GM12891 (cell line): ENCODE results near the gene TALDO1.
"Not testable (repeated sequence)": the region's sequence is repeated elsewhere in the genome, so short reads cannot be mapped to it uniquely, and the experiment has no call there.

Experiments used
- DNase-seq: peaks from one replicate; pipeline ENCODE4 v3.0.0; 2011; ENCODE audit warnings: low spot score; ENCODE audit not compliant: insufficient read length
- FAIRE-seq: peaks from 2 replicates; lab custom pipeline; 2011; peaks lifted over from hg19 to GRCh38; lab: Jason Lieb, UNC
- PAX5 ChIP-seq: IDR thresholded peaks from 2 replicates; pipeline ENCODE4 v1.6.1; 2011; ENCODE audit warnings: low read length, moderate library complexity, mild to moderate bottlenecking; ENCODE audit not compliant: insufficient read depth, severe bottlenecking
- POLR2A ChIP-seq: IDR thresholded peaks from 2 replicates; pipeline ENCODE4 v1.6.1; 2011; ENCODE audit warnings: low read depth, low read length, control low read depth
- POLR2AphosphoS5 ChIP-seq: IDR thresholded peaks from 2 replicates; pipeline ENCODE4 v1.6.1; 2011; ENCODE audit warnings: low read depth, low read length, control low read depth
- POU2F2 ChIP-seq: IDR thresholded peaks from 2 replicates; pipeline ENCODE4 v1.6.1; 2011; ENCODE audit warnings: low read depth, mild to moderate bottlenecking, control low read depth, low read length, moderate library complexity
- SPI1 ChIP-seq: IDR thresholded peaks from 2 replicates; pipeline ENCODE4 v1.6.1; 2011; ENCODE audit warnings: low read depth, low read length, control low read depth
- TAF1 ChIP-seq: IDR thresholded peaks from 2 replicates; pipeline ENCODE4 v1.6.1; 2011; ENCODE audit warnings: low read depth, low read length, control low read depth

TALDO1 gene

GRCh38 chr11:737366-737765, 9.9 kb upstream of the TALDO1 start:
- FAIRE-seq (peak; percentile 9), DNase-seq (no peak)
- TF ChIP-seq TAF1 (no peak), PAX5 (no peak), POLR2A (no peak), POU2F2 (no peak), SPI1 (no peak), POLR2AphosphoS5 (no peak)

GRCh38 chr11:737899-738298, 9.4 kb upstream of the TALDO1 start:
- FAIRE-seq = peak; percentile 69
- DNase-seq = not testable (repeated sequence)

DNA sequence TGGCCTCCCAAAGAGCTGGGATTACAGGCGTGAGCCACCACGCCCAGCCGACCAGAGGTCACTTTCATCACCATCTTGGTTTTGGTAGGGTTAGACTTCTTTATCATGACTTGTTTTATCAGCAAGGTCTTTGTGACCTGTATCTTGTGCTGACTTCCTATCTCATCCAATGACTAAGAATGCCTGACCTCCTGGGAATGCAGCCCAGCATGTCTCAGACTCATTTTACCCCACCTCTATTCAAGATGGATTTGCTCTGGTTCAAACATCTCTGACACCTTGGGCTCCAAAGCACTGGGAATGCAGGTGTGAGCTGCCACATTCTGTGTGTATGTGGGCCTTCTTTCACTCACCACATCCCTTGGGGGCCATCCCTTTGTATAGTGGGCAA, 5.1 kb upstream of the TALDO1 start:
- no peak for DNase-seq
- FAIRE-seq = no peak

DNA sequence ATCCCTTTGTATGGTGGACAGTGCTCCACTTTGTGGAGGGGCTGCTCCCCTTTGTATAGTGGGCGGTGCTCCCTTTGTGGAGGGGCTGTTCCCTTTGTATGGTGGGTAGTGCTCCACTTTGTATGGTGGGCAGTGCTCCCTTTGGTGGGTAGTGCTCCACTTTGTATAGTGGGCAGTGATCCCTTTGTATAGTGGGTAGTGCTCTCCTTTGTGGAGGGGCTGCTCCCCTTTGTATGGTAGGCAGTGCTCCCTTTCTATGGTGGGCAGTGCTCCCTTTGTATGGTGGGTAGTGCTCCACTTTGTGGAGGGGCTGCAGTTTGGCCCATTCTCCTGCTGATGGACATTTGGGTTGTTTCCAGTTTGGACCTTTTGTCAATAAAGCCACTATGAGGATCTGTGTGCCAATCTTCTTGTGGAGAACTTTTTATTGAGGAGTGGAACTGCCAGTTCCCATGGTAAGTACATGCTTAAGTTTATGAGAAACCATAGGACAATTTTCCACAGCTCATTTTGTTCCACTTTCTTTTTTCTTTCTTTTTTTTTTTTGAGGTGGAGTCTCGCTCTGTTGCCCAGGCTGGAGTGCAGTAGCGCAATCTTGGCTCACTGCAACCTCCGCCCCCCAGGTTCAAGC, 4.6 kb upstream of the TALDO1 start:
- TF ChIP-seq POLR2A (no peak), TAF1 (no peak), SPI1 (no peak), POLR2AphosphoS5 (no peak), PAX5 (no peak), POU2F2 (no peak)
- no peak for FAIRE-seq

More for the DNA sequence above, 5.1 kb upstream of the TALDO1 start:
- TF ChIP-seq POLR2AphosphoS5 = no peak
- TF ChIP-seq SPI1 = no peak
- no peak for TF ChIP-seq PAX5
- no peak for TF ChIP-seq POU2F2
- TF ChIP-seq POLR2A = no peak
- TF ChIP-seq TAF1 = no peak

DNA sequence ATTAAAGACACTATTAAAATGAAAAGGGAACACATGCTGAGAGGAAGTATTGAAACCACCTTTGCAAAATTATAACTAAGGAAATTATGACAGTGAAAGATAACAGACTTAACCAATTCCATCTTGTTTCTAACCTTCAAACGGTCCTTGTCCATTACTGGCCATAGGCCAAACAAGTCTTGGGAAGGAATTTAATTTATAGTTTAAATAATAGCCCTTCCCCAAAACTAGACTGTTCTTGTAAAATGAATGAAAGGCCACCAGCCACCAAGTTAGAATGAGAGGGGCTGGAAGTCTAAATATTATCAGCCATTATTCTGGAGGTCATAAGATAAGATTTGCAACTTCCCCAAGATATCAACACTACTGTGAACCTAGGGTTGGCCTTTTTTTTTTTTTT, 1.8 kb upstream of the TALDO1 start:
- TF ChIP-seq TAF1 (no peak), POLR2A (no peak), POLR2AphosphoS5 (no peak), SPI1 (no peak)
- DNase-seq = no peak
- no peak for FAIRE-seq

More for the DNA sequence above, 4.6 kb upstream of the TALDO1 start:
- DNase-seq = no peak

- FAIRE-seq (no peak), DNase-seq (no peak)
- TF ChIP-seq POLR2A = no peak
- TF ChIP-seq POLR2AphosphoS5 = no peak
- no peak for TF ChIP-seq POU2F2
- no peak for TF ChIP-seq SPI1
- no peak for TF ChIP-seq TAF1
- no peak for TF ChIP-seq PAX5
Observed at GRCh38 chr11:746289-747157, 741 bp upstream of the TALDO1 start.

GRCh38 chr11:748007-748359, 719 bp downstream of the TALDO1 start:
- FAIRE-seq (peak; percentile 87), DNase-seq (no peak)
- no peak for TF ChIP-seq SPI1
- TF ChIP-seq POLR2AphosphoS5 = no peak
- no peak for TF ChIP-seq POU2F2
- TF ChIP-seq POLR2A = no peak
- TF ChIP-seq PAX5 = no peak
- no peak for TF ChIP-seq TAF1

DNA sequence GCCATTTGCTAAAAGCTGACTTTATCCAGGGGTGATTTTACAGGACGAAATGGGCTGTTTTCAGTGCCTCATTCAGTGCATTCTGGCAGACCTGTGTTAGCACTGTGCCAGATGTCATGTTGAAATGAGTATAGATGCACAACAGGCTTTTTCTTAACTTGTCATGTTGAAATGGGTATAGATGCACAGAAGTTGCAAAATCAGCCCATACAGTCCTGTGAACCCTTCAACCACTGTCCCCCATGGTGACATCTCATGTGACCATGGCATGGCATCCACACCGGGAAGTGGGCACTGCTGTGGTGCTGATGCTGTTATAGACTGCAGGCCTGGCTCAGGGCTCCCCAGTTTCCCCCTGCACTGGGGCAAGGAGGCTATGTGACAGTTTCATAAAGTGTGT, 2.5 kb downstream of the TALDO1 start:
- FAIRE-seq (peak; percentile 64), DNase-seq (no peak)
- TF ChIP-seq TAF1 = no peak
- TF ChIP-seq POLR2A = no peak
- TF ChIP-seq POLR2AphosphoS5 = no peak
- TF ChIP-seq SPI1 = no peak
- no peak for TF ChIP-seq PAX5
- no peak for TF ChIP-seq POU2F2

- FAIRE-seq (no peak), DNase-seq (no peak)
- TF ChIP-seq POLR2A = no peak
- TF ChIP-seq POLR2AphosphoS5 = no peak
- no peak for TF ChIP-seq POU2F2
- no peak for TF ChIP-seq SPI1
- TF ChIP-seq TAF1 = no peak
- no peak for TF ChIP-seq PAX5
Observed at GRCh38 chr11:760236-760635, 13.0 kb downstream of the TALDO1 start.
